Measurements from ENCODE around the gene MRFAP1L1.
A peak's percentile ranks its signal among the peaks of the same experiment; 100 is the strongest.

MRFAP1L1 gene

GRCh38 chr4:6752486-6752829 is 42.8 kb upstream of the MRFAP1L1 start:
- Histone ChIP-seq H3K4me3 (replicated peaks; ENCODE audit: insufficient read depth, low read length) (no peak overlapping the region), H3K27me3 (ENCODE audit: insufficient read depth, poor library complexity, severe bottlenecking) (no peaks in the 10 kb centered on the region), H3K27ac (replicated peaks) (no peak overlapping the region)
- peak in 1 of 2 experiments; percentile 49 for DNase-seq (ENCODE audit: low read depth in 1 of 2, low spot score in 1 of 2)
- no peak for TF ChIP-seq POLR2AphosphoS5 (IDR thresholded peaks at IDR 0.05; ENCODE audit: low read depth)
- no peak for TF ChIP-seq CTCF (IDR thresholded peaks at IDR 0.05; ENCODE audit: insufficient read depth, low read length)
- TF ChIP-seq GABPA (IDR thresholded peaks at IDR 0.05; ENCODE audit: low read depth), result no peak
- TF ChIP-seq SPI1 (IDR thresholded peaks at IDR 0.05; ENCODE audit: borderline replicate concordance, low read depth), result peak; percentile 87
- TF ChIP-seq REST (IDR thresholded peaks at IDR 0.05; ENCODE audit: insufficient replicate concordance, low read depth), result no peak

- TF ChIP-seq CTCF (IDR thresholded peaks at IDR 0.05; ENCODE audit: insufficient read depth, low read length) (no peak), REST (IDR thresholded peaks at IDR 0.05; ENCODE audit: insufficient replicate concordance, low read depth) (no peak), POLR2AphosphoS5 (IDR thresholded peaks at IDR 0.05; ENCODE audit: low read depth) (no peak), SPI1 (IDR thresholded peaks at IDR 0.05; ENCODE audit: borderline replicate concordance, low read depth) (no peak), GABPA (IDR thresholded peaks at IDR 0.05; ENCODE audit: low read depth) (no peak)
- Histone ChIP-seq H3K27ac (replicated peaks) (no peak overlapping the region), H3K27me3 (ENCODE audit: insufficient read depth, poor library complexity, severe bottlenecking) (no peaks in the 10 kb centered on the region), H3K4me3 (replicated peaks; ENCODE audit: insufficient read depth, low read length) (no peak overlapping the region)
- no peak for DNase-seq (ENCODE audit: low read depth in 1 of 2, low spot score in 1 of 2)
Measured at GRCh38 chr4:6751611-6752485, 42.2 kb upstream of the MRFAP1L1 start.

- Histone ChIP-seq H3K27me3 (ENCODE audit: insufficient read depth, poor library complexity, severe bottlenecking) (no peaks in the 10 kb centered on the region), H3K27ac (replicated peaks) (no peak overlapping the region), H3K4me3 (replicated peaks; ENCODE audit: insufficient read depth, low read length) (no peak overlapping the region)
- no peak for TF ChIP-seq CTCF (IDR thresholded peaks at IDR 0.05; ENCODE audit: insufficient read depth, low read length)
- TF ChIP-seq REST (IDR thresholded peaks at IDR 0.05; ENCODE audit: insufficient replicate concordance, low read depth), result no peak
- no peak for TF ChIP-seq SPI1 (IDR thresholded peaks at IDR 0.05; ENCODE audit: borderline replicate concordance, low read depth)
- no peak for TF ChIP-seq GABPA (IDR thresholded peaks at IDR 0.05; ENCODE audit: low read depth)
- TF ChIP-seq POLR2AphosphoS5 (IDR thresholded peaks at IDR 0.05; ENCODE audit: low read depth), result no peak
- no peak for DNase-seq (ENCODE audit: low read depth in 1 of 2, low spot score in 1 of 2)
Measured at GRCh38 chr4:6750286-6751221, 40.9 kb upstream of the MRFAP1L1 start.
